Retinal pigment epithelial cell (primary cell): ENCODE data around the gene ZXDA.
"Not testable (repeated sequence)": the region's sequence is repeated elsewhere in the genome, so short reads cannot be mapped to it uniquely, and the experiment has no call there.

Source experiments
- DNase-seq: peaks from one replicate; pipeline ENCODE4 v3.0.0-alpha.2; 2010; ENCODE audit warnings: low read depth
- H3K4me3 ChIP-seq: 2 replicates; pipeline ENCODE4 v1.5.1; 2011; ENCODE audit warnings: mild to moderate bottlenecking, low read length, control low read depth, moderate library complexity
- CTCF ChIP-seq: conservative IDR thresholded peaks from 2 replicates; pipeline ENCODE4 v1.5.1; 2011; ENCODE audit warnings: low read depth, low read length, control low read depth, inconsistent platforms

The ZXDA gene

GRCh38 chrX:57925806-57926205 lies 15.5 kb upstream of the ZXDA start:
- no peak for DNase-seq
- no peak for TF ChIP-seq CTCF
- H3K4me3 ChIP-seq: no peak overlapping the region

- no peak for DNase-seq
- no peak overlapping the region for H3K4me3 ChIP-seq
- peak; percentile 51 for TF ChIP-seq CTCF
These were observed 8.6 kb upstream of the ZXDA start for GRCh38 chrX:57918750-57919436.

- DNase-seq: no peak
- H3K4me3 ChIP-seq: no peak overlapping the region
- TF ChIP-seq CTCF: no peak
These were observed 5.4 kb upstream of the ZXDA start for GRCh38 chrX:57915680-57916079.

- not testable (repeated sequence) for DNase-seq
- H3K4me3 ChIP-seq: peak overlapping the region; percentile 36
These were observed 517 bp downstream of the ZXDA start for GRCh38 chrX:57909595-57910286.

GRCh38 chrX:57908972-57909594 lies 1.2 kb downstream of the ZXDA start:
- DNase-seq: not testable (repeated sequence)
- peak overlapping the region; percentile 36 for H3K4me3 ChIP-seq

GRCh38 chrX:57906790-57907189 lies 3.5 kb downstream of the ZXDA start:
- no peak for DNase-seq
- TF ChIP-seq CTCF: no peak
- no peak overlapping the region for H3K4me3 ChIP-seq

GRCh38 chrX:57905141-57905540 lies 5.1 kb downstream of the ZXDA start:
- DNase-seq: no peak
- TF ChIP-seq CTCF: no peak
- H3K4me3 ChIP-seq: no peak overlapping the region
